ENCODE results near the gene ANKRD10. TPM values are rescaled to one million over a fixed set of nuclear protein-coding genes. Genes with fewer than 3 reads are reported as not detected.
"Not testable (repeated sequence)": the region's sequence is repeated elsewhere in the genome, so short reads cannot be mapped to it uniquely, and the experiment has no call there.

The ANKRD10 gene
- total and polyA plus RNA-seq, 5 donors from 2014 or later = 66.5 to 139 (median 77.9) TPM

DNA sequence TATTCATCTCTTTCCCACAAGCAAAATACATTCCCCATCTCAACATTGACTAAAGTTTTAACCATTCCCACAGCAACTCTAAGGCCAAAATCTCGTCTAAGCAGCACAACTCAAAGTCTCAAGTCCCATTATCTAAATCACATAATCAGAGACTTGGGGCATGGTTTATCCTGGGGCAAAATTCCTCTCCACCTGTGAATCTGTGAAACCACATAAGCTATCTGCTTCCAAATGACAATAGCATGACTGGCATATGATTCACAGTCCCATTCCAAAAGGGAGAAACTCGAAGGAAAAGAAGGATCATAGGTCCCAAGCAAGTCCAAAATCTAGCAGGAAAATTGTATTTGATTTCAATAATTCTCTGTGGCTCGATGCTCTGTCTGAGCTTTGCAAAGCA lies 73.0 kb downstream of the ANKRD10 start:
- peaks cover 31% of the 10 kb centered on the region for H3K27me3 Mint-ChIP-seq
- Histone ChIP-seq H3K27me3 (ENCODE audit: control insufficient read depth, insufficient read depth, low read length) (peaks cover 18% of the 10 kb centered on the region), H3K27ac (ENCODE audit: insufficient read depth, low read length, poor library complexity, severe bottlenecking) (no peak overlapping the region), H3K36me3 (ENCODE audit: control insufficient read depth, insufficient read depth, low read length) (no peaks in the 10 kb centered on the region), H3K4me1 (ENCODE audit: control insufficient read depth, insufficient read depth, low read length, poor library complexity, severe bottlenecking) (no peaks in the 10 kb centered on the region), H3K9me3 (ENCODE audit: control insufficient read depth in 2 of 2, low read length in 2 of 2) (no peaks in the 10 kb centered on the region), H3K4me3 (ENCODE audit: low read depth, low read length) (no peak overlapping the region)
- H3K4me3 Mint-ChIP-seq = no peak overlapping the region
- H3K36me3 Mint-ChIP-seq = no peaks in the 10 kb centered on the region
- no peaks in the 10 kb centered on the region for H3K4me1 Mint-ChIP-seq
- peaks cover 0 to 5% (median 0%) of the 10 kb centered on the region in 7 donors for H3K9me3 Mint-ChIP-seq
- DNase-seq = no peak
- H3K27ac Mint-ChIP-seq = no peak overlapping the region
- ATAC-seq (ENCODE audit: low read depth in 2 of 2) = no peak

GRCh38 chr13:110841406-110841805 lies 73.5 kb downstream of the ANKRD10 start:
- peaks cover 31% of the 10 kb centered on the region for H3K27me3 Mint-ChIP-seq

DNA sequence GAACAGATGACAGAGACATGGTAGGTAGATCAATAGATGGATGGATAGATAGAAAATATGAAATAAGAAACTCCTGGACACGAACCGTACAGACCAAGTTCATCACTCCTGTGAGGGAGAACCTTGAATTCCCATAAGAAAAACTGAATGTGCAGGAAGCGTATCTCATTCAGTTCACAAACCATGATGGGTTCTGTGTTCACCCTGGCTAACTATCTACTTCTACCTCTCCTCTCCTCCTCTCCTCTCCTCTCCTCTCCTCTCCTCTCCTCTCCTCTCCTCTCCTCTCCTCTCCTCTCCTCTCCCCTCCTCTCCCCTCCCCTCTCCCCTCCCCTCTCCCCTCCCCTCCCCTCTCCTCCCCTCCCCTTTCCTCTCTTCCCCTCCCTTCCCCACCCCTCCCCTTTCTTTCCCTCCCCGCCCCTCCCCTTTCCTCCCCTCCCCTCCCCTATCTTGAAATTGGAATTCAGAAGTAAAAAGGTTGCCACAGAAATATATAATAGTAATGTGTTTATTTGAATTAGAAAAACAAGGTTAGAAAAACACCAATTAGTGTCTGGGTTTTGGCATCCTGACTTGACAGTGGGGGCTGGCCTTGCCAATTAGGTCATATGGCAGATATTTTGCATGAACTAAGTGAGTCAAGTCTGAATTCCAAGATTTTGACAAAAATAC lies 75.9 kb downstream of the ANKRD10 start:
- no peak overlapping the region for H3K27ac Mint-ChIP-seq
- H3K36me3 Mint-ChIP-seq = no peaks in the 10 kb centered on the region
- Histone ChIP-seq H3K4me1 (ENCODE audit: control insufficient read depth, insufficient read depth, low read length, poor library complexity, severe bottlenecking) (no peaks in the 10 kb centered on the region), H3K4me3 (ENCODE audit: low read depth, low read length) (no peak overlapping the region), H3K27ac (ENCODE audit: insufficient read depth, low read length, poor library complexity, severe bottlenecking) (no peak overlapping the region), H3K36me3 (ENCODE audit: control insufficient read depth, insufficient read depth, low read length) (no peaks in the 10 kb centered on the region), H3K9me3 (ENCODE audit: control insufficient read depth in 2 of 2, low read length in 2 of 2) (no peaks in the 10 kb centered on the region), H3K27me3 (ENCODE audit: control insufficient read depth, insufficient read depth, low read length) (peaks cover 9% of the 10 kb centered on the region)
- no peak for ATAC-seq (ENCODE audit: low read depth in 2 of 2)
- peaks cover 0 to 5% (median 0%) of the 10 kb centered on the region in 7 donors for H3K9me3 Mint-ChIP-seq
- H3K27me3 Mint-ChIP-seq = peaks cover 15% of the 10 kb centered on the region
- H3K4me3 Mint-ChIP-seq = no peak overlapping the region
- no peak for DNase-seq
- H3K4me1 Mint-ChIP-seq = peaks cover 0 to 2% (median 0%) of the 10 kb centered on the region in 4 donors

More at GRCh38 chr13:110841406-110841805, 73.5 kb downstream of the ANKRD10 start:
- no peak overlapping the region for H3K4me3 Mint-ChIP-seq
- H3K9me3 Mint-ChIP-seq = peaks cover 0 to 5% (median 0%) of the 10 kb centered on the region in 7 donors
- no peaks in the 10 kb centered on the region for H3K4me1 ChIP-seq (ENCODE audit: control insufficient read depth, insufficient read depth, low read length, poor library complexity, severe bottlenecking)
- H3K4me1 Mint-ChIP-seq = no peaks in the 10 kb centered on the region
- ATAC-seq (ENCODE audit: low read depth in 2 of 2) (no peak), DNase-seq (no peak)
- no peaks in the 10 kb centered on the region for H3K36me3 Mint-ChIP-seq
- no peak overlapping the region for H3K27ac Mint-ChIP-seq
- H3K4me3 ChIP-seq (ENCODE audit: low read depth, low read length) = no peak overlapping the region
- H3K9me3 ChIP-seq (ENCODE audit: control insufficient read depth in 2 of 2, low read length in 2 of 2) = no peaks in the 10 kb centered on the region
- H3K27ac ChIP-seq (ENCODE audit: insufficient read depth, low read length, poor library complexity, severe bottlenecking) = no peak overlapping the region
- H3K36me3 ChIP-seq (ENCODE audit: control insufficient read depth, insufficient read depth, low read length) = no peaks in the 10 kb centered on the region
- H3K27me3 ChIP-seq (ENCODE audit: control insufficient read depth, insufficient read depth, low read length) = peaks cover 17% of the 10 kb centered on the region

DNA sequence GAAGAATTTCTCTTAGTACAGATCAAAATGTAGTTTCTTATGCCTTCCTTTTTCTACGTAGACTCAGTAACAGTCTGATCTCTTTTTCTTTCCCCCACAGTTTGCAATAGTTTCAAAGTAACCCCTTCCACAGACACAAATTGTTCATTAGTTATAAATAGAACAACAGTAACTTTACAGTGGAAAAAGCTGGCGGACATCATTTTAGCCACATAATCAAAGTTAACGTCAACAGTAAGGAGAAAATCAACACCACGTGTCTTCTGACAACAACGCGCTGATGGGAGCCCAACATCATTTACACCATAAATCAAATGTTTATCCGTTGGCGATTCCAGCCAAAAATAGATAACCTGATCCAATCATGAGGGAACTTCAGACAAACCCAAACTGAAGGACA lies 76.8 kb downstream of the ANKRD10 start:
- Mint-ChIP-seq H3K9me3 (peaks cover 0 to 5% (median 0%) of the 10 kb centered on the region in 7 donors), H3K4me1 (peaks cover 0 to 2% (median 0%) of the 10 kb centered on the region in 4 donors), H3K36me3 (no peaks in the 10 kb centered on the region), H3K27me3 (peaks cover 12% of the 10 kb centered on the region), H3K4me3 (no peak overlapping the region), H3K27ac (no peak overlapping the region)
- Histone ChIP-seq H3K9me3 (ENCODE audit: control insufficient read depth in 2 of 2, low read length in 2 of 2) (no peaks in the 10 kb centered on the region), H3K36me3 (ENCODE audit: control insufficient read depth, insufficient read depth, low read length) (no peaks in the 10 kb centered on the region), H3K4me3 (ENCODE audit: low read depth, low read length) (no peak overlapping the region), H3K4me1 (ENCODE audit: control insufficient read depth, insufficient read depth, low read length, poor library complexity, severe bottlenecking) (no peaks in the 10 kb centered on the region), H3K27ac (ENCODE audit: insufficient read depth, low read length, poor library complexity, severe bottlenecking) (no peak overlapping the region), H3K27me3 (ENCODE audit: control insufficient read depth, insufficient read depth, low read length) (peaks cover 6% of the 10 kb centered on the region)
- DNase-seq = no peak
- no peak for ATAC-seq (ENCODE audit: low read depth in 2 of 2)

- not testable (repeated sequence) for H3K27ac Mint-ChIP-seq, DNase-seq
- H3K27me3 Mint-ChIP-seq = peaks cover 12% of the 10 kb centered on the region
Observed at GRCh38 chr13:110837397-110838061, 77.3 kb downstream of the ANKRD10 start.

DNA sequence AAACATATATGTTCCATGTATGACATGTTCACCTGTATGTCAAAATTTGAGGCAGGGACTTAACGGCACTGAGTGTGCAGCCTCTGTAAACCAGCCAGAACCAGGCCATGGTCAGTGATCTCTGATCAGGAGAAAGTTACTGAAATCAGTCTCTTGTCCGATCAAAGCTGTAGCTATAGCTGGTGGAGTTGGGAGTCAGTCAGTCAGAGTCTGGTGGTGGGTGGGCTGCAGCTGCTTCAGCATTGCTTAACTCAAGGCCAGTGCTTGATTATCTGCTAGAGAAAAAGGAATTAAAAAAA lies 78.3 kb downstream of the ANKRD10 start:
- peaks cover 8% of the 10 kb centered on the region for H3K27me3 Mint-ChIP-seq
- H3K4me1 Mint-ChIP-seq = peaks cover 0 to 2% (median 0%) of the 10 kb centered on the region in 4 donors
- no peaks in the 10 kb centered on the region for H3K36me3 Mint-ChIP-seq

More at GRCh38 chr13:110837397-110838061, 77.3 kb downstream of the ANKRD10 start:
- H3K4me1 Mint-ChIP-seq; H3K4me3 Mint-ChIP-seq; H3K9me3 Mint-ChIP-seq; H3K36me3 ChIP-seq (ENCODE audit: control insufficient read depth, insufficient read depth, low read length); ATAC-seq (ENCODE audit: low read depth in 2 of 2); H3K9me3 ChIP-seq (ENCODE audit: control insufficient read depth in 2 of 2, low read length in 2 of 2); H3K4me1 ChIP-seq (ENCODE audit: control insufficient read depth, insufficient read depth, low read length, poor library complexity, severe bottlenecking); H3K36me3 Mint-ChIP-seq; H3K4me3 ChIP-seq (ENCODE audit: low read depth, low read length); H3K27me3 ChIP-seq (ENCODE audit: control insufficient read depth, insufficient read depth, low read length); H3K27ac ChIP-seq (ENCODE audit: insufficient read depth, low read length, poor library complexity, severe bottlenecking): not testable (repeated sequence)

DNA sequence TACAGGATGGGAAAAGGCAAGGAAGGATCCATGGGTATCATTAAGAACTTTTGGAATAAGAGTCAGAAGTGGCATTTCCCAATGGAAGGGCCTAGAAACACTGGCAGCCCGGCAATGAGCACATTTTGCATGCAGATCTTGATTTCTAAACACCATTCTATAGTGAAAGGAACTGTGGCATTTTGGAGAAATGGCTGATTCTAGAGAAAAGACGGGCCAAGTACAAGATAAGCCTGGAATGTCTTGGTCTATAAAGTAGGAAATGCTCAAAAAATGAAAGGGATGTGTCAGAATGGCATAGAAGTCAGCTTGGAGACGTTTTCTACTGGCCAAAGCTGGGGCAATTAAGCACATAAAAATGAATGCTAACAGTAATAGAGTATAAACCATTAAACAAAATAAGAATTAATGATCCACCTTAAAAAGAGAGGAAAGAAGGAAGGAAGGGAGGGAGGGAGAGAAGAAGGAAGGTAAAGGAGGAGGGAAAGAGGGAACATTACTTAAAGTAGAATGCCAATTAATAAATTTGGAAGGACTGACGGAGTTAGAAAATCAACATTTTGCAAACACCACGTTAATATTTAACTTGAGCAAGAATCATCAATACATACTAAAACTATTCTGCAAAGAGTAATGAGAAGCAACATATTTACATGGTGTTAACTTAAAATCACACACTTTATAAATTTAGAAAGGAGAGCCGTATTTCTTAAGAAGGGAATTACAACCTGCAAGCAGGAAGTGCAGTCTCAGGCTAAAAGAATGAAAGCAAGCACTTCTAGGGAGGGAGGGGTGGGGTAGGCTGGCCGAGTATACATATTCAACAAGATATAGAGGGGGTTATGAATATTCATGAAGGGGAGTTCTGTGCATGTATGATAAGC lies 78.9 kb downstream of the ANKRD10 start:
- peaks cover 2% of the 10 kb centered on the region for H3K27me3 ChIP-seq (ENCODE audit: control insufficient read depth, insufficient read depth, low read length)
- no peaks in the 10 kb centered on the region for H3K4me1 ChIP-seq (ENCODE audit: control insufficient read depth, insufficient read depth, low read length, poor library complexity, severe bottlenecking)
- no peaks in the 10 kb centered on the region for H3K36me3 Mint-ChIP-seq
- DNase-seq (no peak), ATAC-seq (ENCODE audit: low read depth in 2 of 2) (no peak)
- no peak overlapping the region for H3K4me3 ChIP-seq (ENCODE audit: low read depth, low read length)
- H3K36me3 ChIP-seq (ENCODE audit: control insufficient read depth, insufficient read depth, low read length) = no peaks in the 10 kb centered on the region
- H3K4me3 Mint-ChIP-seq = no peak overlapping the region
- peaks cover 0 to 5% (median 0%) of the 10 kb centered on the region in 7 donors for H3K9me3 Mint-ChIP-seq
- peaks cover 6% of the 10 kb centered on the region for H3K27me3 Mint-ChIP-seq
- H3K9me3 ChIP-seq (ENCODE audit: control insufficient read depth in 2 of 2, low read length in 2 of 2) = no peaks in the 10 kb centered on the region
- no peak overlapping the region for H3K27ac ChIP-seq (ENCODE audit: insufficient read depth, low read length, poor library complexity, severe bottlenecking)
- no peak overlapping the region for H3K27ac Mint-ChIP-seq
- peaks cover 0 to 2% (median 0%) of the 10 kb centered on the region in 4 donors for H3K4me1 Mint-ChIP-seq

More for the DNA sequence above, 78.3 kb downstream of the ANKRD10 start:
- DNase-seq = no peak
- Mint-ChIP-seq H3K4me3 (no peak overlapping the region), H3K9me3 (peaks cover 0 to 5% (median 0%) of the 10 kb centered on the region in 7 donors), H3K27ac (no peak overlapping the region)
- no peaks in the 10 kb centered on the region for H3K9me3 ChIP-seq (ENCODE audit: control insufficient read depth in 2 of 2, low read length in 2 of 2)
- H3K27ac ChIP-seq (ENCODE audit: insufficient read depth, low read length, poor library complexity, severe bottlenecking) = no peak overlapping the region
- H3K4me3 ChIP-seq (ENCODE audit: low read depth, low read length) = no peak overlapping the region
- no peaks in the 10 kb centered on the region for H3K4me1 ChIP-seq (ENCODE audit: control insufficient read depth, insufficient read depth, low read length, poor library complexity, severe bottlenecking)
- H3K27me3 ChIP-seq (ENCODE audit: control insufficient read depth, insufficient read depth, low read length) = peaks cover 2% of the 10 kb centered on the region
- no peaks in the 10 kb centered on the region for H3K36me3 ChIP-seq (ENCODE audit: control insufficient read depth, insufficient read depth, low read length)
- no peak for ATAC-seq (ENCODE audit: low read depth in 2 of 2)

Measured in CD4-positive, CD25-positive, alpha-beta regulatory T cell (primary cell).